Umbilical cord (tissue), 2 donors: Measurements from ENCODE around the gene FNDC3B. TPM values are rescaled to one million over a fixed set of nuclear protein-coding genes. Genes with fewer than 3 reads are reported as not detected.
"Not testable (repeated sequence)": the region's sequence is repeated elsewhere in the genome, so short reads cannot be mapped to it uniquely, and the experiment has no call there.

Experiments
- DNase-seq: peaks from one replicate; pipeline ENCODE4 v3.0.0-alpha.2; 2015; ENCODE audit warnings: low spot score
- total RNA-seq: library from RNA; depleted of rRNA; stranded (reverse); fragments of >200 nt; gene quantifications from one replicate; pipeline ENCODE4 v1.2.3, GENCODE V29; 2014; ENCODE audit warnings: low replicate concordance; ENCODE audit not compliant: insufficient read depth

FNDC3B gene
- total RNA-seq, 1 donor from 2014 or later = 266 TPM

- no peak for DNase-seq
Observed at GRCh38 chr3:172232579-172233212, 193.3 kb downstream of the FNDC3B start.

DNA sequence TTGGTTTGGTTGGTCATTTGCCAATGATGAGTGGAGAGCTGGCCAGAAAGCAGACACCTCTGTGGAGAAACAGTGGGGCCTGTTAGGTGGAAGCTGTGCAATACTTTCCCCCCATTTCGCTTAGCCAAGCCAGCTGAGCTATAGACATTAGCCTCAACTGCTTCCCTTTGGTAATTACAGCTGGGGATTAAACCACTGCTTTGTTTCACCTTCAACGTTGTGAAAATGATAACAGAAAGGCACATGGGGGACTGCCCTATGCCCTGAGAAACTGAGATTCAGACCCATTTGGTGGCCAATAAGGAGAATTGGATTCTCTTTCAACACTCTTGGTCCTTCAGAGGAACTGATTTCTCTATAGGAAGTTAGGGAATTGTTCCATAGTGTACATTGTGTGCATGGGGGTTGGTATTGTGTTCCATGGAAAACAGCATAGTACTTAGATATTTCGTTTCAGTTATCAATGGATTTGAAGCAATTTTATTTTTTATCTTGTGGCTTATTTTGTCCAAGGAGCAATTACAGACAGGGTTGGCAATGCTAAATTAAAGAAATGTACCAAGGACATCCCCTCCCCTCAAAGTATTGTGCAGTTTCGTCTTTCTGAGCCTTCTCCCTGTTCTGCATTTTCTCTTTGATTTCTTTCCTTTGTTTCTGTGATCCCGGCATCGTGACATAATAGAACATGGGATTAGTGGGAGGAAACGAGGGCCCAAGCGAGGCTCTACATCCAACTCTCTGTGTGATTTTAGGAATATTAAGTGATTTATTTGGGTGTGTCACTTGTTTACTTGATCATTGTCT lies 194.3 kb downstream of the FNDC3B start:
- no peak for DNase-seq

- DNase-seq = no peak
Observed at GRCh38 chr3:172235698-172236097, 196.3 kb downstream of the FNDC3B start.

DNA sequence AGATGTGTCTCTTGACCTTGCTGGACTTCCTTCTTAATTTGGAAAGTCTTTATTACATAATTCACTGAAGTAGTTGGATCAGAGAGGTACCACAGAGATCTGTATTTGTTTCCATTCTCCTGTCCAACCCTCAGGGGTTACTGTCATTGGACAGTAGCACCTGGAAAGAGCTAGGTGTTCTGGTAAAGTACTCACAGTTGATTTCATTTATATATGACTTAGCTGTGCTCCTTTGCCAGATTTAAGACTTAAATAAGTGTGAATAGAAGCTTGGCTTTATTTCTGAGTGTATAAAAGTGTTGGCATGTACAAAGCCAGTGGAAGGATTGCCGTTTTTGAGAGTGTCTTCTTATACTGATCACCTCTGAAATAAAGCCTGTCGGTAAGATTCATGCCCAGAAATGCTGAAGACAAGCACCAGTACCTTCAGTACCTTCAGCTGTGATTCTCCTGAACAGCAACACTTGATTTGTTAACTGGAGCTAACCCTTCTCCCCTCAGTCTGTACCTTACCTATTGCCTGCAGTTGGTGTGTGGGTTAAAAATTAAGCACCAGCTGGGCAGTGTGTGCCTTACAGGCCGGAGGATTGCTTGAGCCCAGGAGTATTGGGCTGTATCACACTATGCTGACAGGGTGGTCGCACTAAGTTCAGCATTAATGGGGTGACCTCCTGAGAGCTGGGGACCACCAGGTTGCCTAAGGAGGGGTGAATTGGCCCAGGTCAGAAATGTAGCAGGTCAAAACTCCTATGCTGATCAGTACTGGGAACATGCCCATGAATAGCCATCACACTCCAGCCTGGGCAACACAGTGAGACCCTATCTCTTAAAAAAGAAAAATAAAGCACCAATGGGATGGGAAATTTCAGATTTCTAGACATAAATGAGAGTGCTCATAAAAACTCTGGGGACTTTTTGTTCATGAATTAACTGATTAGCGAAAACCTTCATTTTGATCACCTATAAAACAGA lies 197.7 kb downstream of the FNDC3B start:
- DNase-seq = no peak

- DNase-seq = no peak
Observed at GRCh38 chr3:172238188-172238587, 198.8 kb downstream of the FNDC3B start.

DNA sequence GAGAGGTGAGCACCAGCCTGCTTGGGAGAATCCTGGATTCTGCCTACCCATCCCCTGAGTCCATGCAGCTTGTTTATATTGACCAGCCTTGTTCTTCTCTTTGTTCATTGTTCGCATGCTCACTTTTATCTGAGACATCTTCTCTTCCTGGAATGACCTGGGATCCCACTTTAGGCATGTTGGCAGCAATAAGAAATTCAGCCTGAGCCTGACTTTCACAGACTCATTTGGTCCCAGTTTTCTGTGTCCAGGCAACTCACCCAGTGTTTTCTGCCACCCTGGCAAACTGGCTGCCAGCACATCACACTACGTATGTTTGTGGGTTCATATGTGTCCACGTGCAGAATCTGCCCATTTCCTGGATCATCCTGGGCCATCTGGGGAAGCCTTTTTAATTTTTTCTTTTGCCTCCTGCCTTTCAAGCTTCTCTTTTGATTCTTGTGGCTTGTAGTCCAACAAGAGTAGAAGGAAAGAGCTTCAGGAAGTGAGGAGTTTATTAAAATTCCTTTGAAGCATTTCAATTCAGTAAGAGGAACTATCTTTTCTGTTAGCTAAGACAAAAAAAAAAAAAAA lies 199.9 kb downstream of the FNDC3B start:
- DNase-seq = no peak

- DNase-seq = no peak
Observed at GRCh38 chr3:172241405-172241804, 202.0 kb downstream of the FNDC3B start.

DNA sequence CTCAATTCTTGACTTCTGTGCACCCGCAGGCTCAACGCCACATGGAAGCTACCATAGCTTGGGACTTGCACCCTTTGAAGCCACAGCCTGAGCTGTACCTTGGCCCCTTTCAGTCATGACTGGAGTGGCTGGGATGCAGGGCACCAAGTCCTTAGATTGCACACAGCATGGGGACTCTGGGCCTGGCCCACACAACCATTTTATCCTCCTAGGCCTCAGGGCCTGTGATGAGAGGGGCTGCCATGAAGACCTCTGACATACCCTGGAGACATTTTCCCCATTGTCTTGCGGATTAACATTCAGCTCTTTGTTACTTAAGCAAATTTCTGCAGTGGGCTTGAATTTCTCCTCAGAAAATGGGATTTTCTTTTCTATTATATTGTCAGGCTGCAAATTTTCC lies 203.1 kb downstream of the FNDC3B start:
- not testable (repeated sequence) for DNase-seq

- DNase-seq = not testable (repeated sequence)
Observed at GRCh38 chr3:172243376-172243775, 204.0 kb downstream of the FNDC3B start.

- DNase-seq = no peak
Observed at GRCh38 chr3:172244011-172244410, 204.6 kb downstream of the FNDC3B start.

DNA sequence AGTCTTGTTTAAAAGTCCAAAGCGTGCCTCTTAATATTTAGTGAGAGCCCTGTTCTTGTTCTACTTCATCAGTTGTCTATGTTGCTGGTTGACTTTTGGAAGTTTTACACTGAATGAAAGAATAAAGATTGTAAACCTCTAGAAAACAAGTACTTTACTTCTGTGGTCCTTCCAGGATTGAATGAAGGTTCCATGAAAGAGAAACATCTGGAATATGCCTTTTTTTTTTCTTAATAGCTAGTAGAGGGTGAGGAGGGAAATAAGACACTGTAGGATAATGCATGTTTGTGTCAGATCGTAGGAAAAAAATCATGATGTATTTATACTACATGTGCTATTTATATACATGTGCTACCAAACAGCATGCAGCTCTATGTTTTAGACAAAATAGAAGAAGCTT lies 205.9 kb downstream of the FNDC3B start:
- no peak for DNase-seq

- no peak for DNase-seq
Observed at GRCh38 chr3:172246107-172246844, 206.9 kb downstream of the FNDC3B start.

DNA sequence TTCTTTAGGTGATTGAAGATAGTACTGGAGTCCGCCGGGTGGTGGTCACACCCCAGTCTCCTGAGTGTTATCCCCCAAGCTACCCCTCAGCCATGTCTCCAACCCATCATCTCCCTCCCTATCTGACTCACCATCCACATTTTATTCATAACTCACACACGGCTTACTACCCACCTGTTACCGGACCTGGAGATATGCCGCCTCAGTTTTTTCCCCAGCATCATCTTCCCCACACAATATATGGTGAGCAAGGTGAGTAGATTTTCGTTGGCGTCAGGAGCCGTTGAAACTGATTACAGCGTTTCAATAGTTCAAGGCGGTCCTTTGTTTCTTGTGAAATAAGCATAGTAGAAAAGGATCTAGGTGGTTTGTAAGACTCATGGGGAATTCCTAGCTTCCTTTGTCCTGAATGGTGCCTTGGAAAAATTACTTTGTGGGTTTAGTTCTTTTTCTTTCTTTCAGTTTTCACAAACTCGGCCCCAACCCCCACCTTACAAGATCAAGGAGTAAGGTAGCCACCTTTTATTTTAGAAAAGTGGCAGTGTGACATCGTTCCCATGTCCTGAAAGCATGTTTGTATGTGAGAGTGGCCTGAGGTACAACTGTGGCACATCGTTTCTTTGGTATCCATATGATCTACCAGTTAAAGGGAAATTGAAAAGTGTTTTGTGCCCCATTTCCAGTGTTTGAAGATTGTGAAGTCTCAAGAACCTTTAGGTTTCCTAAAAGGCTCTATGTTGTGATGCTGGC lies 208.3 kb downstream of the FNDC3B start:
- DNase-seq = no peak

DNA sequence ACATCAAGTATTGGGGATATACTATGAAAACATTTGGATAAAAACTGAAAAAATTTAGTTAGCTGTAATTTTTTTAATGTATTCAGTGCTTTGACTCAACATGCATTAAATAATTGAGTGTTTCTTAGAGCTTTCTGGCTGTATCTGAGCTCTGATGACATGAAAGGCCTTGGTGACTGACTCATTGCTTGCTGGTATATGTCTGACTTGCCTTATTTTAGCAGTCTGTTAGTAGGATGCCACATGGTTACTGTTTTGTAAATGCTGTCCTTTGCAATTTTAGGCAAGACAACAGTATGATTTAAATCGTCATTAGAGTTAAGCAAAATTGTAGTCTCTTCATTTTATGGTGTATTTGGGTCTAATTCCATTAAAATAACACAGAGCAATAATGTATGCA lies 209.7 kb downstream of the FNDC3B start:
- DNase-seq = peak; percentile 51

- no peak for DNase-seq
Observed at GRCh38 chr3:172251211-172251610, 211.8 kb downstream of the FNDC3B start.

GRCh38 chr3:172253200-172253599 lies 213.8 kb downstream of the FNDC3B start:
- no peak for DNase-seq

- no peak for DNase-seq
Observed at GRCh38 chr3:172254542-172254941, 215.2 kb downstream of the FNDC3B start.

DNA sequence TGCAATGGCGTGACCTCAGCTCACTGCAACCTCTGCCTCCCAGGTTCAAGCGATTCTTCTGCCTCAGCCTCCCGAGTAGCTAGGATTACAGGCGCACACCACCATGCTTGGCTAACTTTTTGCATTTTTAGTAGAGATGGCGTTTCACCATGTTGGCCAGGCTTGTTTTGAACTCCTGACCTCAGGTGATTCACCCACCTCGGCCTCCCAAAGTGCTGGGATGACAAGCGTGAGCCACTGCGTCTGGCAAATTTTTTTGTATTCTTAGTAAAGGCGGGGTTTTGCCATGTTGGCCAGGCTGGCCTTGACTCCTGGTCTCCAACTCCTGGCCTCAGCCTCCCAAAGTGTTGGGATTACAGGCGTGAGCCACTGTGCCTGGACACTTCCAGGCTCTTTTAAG lies 215.9 kb downstream of the FNDC3B start:
- not testable (repeated sequence) for DNase-seq

DNA sequence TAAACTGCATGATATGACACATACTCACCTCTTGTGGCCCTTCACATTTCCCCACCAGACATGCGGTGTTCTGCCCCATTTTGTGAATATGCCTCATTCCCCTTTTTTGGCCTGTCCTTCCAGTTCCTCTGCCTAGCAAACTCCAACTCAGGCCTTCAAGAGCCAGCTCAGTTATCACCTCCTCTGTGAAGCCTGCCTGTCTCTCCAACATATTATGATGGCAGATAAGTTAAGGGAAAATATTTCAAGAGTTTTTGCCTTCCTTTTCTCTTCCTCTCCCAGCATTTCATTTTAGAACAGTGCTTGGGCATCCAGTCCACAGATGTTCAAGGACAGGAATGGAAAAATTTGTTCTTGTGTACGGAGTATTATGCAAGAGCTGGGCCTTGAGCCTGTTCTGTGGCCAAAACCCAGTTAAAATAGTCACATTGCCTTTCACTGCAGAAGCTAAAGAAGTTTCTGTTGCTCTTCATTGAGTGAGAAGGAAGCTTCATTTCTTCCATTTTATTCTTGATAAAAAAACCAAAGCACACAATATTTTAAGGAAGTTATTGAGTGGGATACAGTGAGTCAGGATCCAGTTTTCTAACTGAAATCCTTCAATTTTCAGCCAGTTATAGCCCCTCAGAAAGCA lies 216.8 kb downstream of the FNDC3B start:
- no peak for DNase-seq
